ENCODE data around the gene PRR35.
"Not testable (repeated sequence)": the region's sequence is repeated elsewhere in the genome, so short reads cannot be mapped to it uniquely, and the experiment has no call there.

Gene PRR35

DNA sequence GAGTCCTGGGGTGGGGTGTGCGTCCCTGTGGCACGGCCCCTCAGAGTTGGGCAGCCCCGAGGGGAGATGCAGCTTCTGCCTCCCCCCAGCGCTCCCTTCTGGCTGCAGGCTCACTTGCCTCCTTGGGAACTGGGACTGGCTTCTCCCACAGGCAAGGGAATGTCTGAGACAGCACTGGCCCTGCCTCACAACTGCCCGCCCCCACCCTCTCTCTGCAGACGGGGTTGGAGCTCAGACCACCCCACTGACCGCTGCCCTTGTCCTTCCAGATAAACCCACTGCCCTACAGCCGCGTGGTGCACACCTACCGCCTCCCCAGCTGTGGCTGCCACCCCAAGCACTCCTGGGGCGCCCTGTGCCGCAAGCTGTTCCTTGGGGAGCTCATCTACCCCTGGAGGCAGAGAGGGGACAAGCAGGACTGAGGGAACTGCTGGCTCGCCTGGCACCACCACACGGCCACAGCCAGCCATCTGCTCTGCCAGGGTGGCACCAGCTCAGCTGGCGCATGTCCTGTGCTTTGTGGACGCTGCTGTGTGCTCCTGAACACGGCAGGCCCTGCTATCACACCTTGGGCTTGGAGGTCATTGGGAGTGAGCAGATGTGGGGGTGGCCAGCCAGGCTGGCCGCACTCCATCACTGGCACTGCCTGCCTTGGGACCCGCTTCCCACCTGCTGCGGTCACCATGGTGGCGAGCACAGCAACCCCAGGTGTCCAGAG is 22.6 kb downstream of the PRR35 start:
- no peak for DNase-seq

- no peak for DNase-seq
Measured at GRCh38 chr16:583470-583814, 23.2 kb downstream of the PRR35 start.

- DNase-seq: no peak
Measured at GRCh38 chr16:583815-584591, 23.8 kb downstream of the PRR35 start.

GRCh38 chr16:585351-585750 is 25.2 kb downstream of the PRR35 start:
- DNase-seq: no peak

- DNase-seq: no peak
Measured at GRCh38 chr16:586047-586644, 26.0 kb downstream of the PRR35 start.

DNA sequence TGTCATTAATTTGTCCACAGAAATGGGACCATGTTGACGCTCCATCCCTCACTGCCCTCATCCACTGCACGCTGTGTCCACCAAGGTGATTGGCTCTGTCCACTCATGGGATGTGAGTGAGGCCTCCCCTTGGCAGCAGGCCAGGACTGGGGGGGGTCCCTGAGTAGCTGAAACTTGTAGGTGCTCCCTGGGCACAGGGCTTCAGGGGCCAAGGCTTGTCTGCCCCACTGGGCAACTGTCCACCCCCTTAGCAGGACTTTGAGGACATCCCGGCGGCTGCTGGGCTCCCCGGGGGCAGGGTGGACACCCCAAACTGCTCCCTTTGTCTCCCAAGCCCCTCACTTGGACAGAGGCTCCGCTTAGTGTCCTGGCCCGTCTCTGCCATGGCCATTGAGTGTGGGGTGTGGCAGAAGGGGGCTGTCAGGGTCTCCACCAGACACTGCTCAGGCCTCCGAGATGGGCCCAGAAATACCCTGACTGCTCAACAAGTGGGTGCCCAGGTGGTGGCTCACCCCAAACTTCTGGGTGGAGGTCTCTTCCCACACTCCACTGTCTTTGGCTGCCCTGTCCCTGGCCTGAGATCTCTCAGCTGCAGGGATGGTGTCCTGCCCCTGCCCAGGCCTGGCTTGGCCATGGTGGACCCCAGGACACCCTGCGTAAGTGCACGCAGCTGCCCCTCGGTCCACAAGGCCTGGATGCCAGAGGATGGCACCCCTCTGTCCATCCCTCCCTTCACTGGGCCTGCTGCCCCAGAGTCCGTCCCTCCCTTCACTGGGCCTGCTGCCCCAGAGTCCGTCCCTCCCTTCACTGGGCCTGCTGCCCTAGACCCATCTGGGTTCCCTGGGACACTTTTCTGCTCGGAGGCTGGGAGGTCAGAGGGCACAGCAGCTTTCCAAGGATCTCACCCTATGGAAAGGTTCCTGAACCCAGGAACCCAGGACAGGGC is 26.7 kb downstream of the PRR35 start:
- DNase-seq: no peak

GRCh38 chr16:588639-588888 is 28.4 kb downstream of the PRR35 start:
- DNase-seq: no peak

DNA sequence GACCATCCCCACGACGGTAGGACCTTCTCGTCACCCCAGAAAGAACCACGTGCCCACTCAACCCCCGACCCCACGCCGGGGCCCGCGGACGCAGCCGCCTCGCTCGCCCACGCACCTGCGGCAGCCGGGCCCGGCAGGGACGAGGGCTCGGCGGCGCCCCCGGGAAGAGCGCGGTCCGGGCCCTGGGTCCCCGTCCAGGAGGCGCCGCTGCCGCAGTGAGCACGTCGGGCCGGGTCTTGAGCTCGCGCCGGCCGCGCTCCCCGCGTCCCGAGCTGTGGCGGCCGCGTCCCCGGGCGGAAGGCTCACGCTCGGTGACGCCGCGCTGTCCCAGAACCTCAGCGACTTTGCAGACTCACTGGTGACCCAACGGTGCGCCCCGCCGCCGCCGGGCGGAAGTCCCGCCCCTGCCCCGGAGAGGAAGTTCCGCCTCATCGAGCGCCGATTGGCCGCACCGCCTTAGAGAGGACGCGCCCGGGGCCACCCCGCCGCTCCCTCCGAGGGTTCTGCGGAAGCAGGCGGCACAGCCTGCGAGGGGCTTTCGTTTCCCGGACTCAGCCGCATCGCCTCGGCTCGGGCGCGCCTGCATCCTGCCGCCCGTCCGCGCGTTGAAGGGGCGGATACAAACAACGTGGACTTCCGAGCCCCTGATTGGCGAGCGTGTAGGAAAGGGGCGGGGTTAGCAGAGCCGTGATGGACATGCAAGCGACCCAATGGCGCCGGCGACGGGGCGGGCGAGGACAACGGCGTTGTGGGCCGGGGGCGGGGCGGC is 28.9 kb downstream of the PRR35 start:
- DNase-seq: peak; percentile 93

DNA sequence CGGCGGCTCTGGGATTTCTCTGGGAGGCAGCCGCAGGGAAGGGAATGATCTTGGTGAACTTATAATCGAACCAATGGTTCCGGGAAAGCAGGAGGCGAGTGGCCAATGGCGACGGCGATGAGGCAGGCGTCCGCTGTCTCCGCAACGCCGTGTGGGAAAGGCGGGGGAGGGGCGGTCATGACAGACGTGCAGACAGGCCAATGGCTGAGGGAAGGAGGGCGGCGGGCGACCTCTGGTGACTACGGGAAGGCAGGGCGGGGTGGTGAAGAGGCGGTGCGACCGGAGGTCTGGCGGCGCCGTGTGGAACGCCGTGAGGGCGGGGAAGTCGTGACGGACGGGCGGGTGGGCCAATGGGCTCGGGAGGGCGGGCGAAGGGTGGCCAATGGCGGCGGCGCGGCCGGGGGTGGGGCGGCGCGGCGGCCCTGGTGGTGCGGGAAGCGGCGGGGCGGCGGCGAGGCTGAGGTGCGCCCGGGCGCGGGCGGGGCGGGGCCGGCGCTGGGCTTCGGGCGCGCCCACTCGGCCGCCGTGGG is 29.5 kb downstream of the PRR35 start, which contains the start of gene RAB40C:
TSS of gene RAB40C (plus strand) at position 409 of the 530 bp plus-strand sequence. CDS start 226 bp downstream, outside the sequence.
- DNase-seq: peak; percentile 96

GRCh38 chr16:590188-590814 is 30.1 kb downstream of the PRR35 start:
- no peak for DNase-seq

DNA sequence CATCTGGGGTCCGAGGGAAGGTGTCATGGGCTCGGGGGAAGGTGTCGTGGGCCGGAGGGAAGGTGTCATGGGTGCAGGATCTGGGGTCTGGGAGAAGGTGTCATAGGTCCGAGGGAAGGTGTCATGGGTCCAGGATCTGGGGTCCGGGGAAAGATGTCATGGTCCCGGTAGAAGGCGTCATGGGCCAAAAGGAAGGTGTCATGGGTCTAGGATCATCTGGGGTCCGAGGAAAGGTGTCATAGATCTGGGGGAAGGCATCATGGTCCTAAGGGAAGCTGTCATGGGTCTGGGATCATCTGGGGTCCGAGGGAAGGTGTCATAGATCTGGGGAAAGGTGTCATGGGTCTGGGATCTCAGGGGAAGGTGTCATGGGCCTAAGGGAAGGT is 30.6 kb downstream of the PRR35 start:
- DNase-seq: no peak

DNA sequence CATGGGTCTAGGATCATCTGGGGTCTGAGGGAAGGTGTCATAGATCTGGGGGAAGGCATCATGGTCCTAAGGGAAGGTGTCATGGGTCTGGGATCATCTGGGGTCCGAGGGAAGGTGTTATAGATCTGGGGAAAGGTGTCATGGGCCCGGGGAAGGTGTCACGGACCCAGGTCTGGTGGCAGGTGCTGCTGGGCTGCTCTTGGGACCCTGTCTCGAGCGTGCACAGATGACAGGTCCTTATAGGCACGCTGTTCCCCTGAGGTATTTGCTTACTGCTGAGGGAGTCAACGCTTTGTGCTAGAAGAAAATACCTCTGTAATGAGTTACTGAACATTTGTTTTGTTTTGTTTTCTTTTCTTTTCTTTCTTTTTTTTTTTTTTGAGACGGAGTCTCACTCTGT is 31.0 kb downstream of the PRR35 start:
- no peak for DNase-seq

- no peak for DNase-seq
Measured at GRCh38 chr16:591892-592517, 31.8 kb downstream of the PRR35 start.

GRCh38 chr16:592518-593306 is 32.5 kb downstream of the PRR35 start:
- peak; percentile 74 for DNase-seq

DNA sequence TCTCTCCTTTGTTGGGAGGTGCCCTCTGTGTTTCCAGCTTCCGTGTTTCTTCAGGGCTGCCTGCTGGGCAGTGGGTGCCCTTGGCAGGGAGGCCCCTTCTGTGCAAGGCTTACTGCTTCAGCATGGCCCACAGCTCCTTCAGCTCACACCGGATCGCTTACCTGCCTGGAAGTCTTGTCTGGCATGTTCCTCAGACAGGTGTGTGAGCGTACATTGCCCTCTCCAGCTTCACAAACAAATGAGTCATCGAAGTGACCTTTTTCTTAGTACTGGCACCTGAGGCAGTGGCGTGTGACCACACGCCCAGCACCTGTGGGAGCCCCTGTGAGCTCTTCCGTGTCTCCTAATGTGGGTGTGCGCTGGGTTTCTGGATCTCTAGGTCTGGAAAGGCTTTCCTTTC is 33.2 kb downstream of the PRR35 start:
- DNase-seq: peak; percentile 48

GRCh38 chr16:593807-594206 is 33.6 kb downstream of the PRR35 start:
- no peak for DNase-seq

DNA sequence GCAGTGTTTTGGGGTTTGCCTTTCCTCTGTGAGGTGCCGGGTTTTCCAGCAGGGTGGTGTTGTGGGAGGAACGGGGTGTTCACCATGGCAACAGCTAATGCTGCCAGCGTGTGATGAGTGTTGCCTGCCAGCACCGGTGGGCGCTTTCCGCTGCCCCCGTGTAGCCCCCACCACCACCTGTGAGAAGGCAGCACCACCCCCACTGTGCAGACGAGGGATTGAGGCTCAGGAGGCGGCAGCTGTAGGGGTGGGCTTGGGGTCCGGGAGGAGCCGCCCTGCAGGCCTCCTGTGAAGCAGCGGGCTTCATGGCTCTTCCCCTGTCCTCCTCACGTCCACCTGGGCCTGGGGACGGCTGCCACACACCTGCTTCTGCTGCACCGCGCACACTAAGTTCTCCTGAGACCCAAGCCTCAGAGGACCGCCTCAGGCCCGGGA is 34.9 kb downstream of the PRR35 start:
- DNase-seq: no peak

DNA sequence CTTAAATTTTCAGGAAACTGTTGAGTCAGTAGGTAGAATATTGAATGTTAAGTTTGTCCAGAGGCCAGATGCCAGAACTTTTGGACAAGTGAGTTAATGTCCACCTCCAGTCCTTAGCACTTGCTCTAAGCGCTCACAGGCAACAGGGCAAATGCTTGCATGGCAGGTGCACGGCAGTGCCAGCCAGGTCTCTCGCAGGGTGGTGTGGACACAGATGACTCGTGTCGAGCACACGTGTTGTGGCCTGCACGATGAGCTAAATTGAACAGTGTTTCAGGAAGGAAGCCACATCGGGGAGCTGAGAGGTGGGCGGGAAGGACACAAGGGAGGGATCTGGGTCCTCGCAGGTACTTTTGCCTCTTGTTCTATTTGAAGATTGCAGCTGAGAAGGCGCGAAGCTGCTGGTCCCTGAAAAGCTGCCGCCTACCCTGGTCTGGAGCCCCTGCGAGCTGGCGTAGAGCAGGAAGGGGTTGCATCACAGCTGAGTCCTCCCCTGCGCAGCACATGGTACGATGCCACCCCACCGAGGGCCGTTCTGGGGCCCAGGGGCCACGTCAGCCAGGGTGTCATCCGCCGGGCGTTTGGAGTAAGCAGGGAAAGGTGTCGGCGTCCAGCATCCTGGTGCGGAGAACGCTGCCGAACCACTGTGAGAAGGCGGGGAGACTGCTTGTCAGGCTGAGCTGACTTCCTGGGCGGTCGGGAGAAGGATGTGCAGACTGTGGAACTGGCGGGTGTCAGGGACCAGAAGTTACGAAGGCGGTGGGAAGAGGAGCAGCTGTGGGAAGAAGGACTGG is 35.9 kb downstream of the PRR35 start:
- no peak for DNase-seq

- no peak for DNase-seq
Measured at GRCh38 chr16:596736-597060, 36.5 kb downstream of the PRR35 start.

- not testable (repeated sequence) for DNase-seq
Measured at GRCh38 chr16:597655-598054, 37.5 kb downstream of the PRR35 start.
